CD4-positive, alpha-beta T cell (primary cell): ENCODE data around the gene UBA6. TPM values are rescaled to one million over a fixed set of nuclear protein-coding genes. Genes with fewer than 3 reads are reported as not detected.

Experiments
- ATAC-seq: fragments of 200-7000 bp; cut with Tn5 transposase; one replicate; pipeline ENCODE4 v1.10.0; 2022; ENCODE audit warnings: mild to moderate bottlenecking; ENCODE audit not compliant: poor library complexity
- CTCF ChIA-PET: fragments of 350-600 bp; sonication (Branson Sonifier 250); formaldehyde crosslinking; loops from one replicate; lab custom pipeline; 2021; ENCODE audit warnings: antibody characterized with exemption, inconsistent platforms; lab: Charles Lee
- POLR2A ChIA-PET: fragments of 350-600 bp; sonication (Branson Sonifier 250); formaldehyde crosslinking; loops from one replicate; lab custom pipeline; 2021; ENCODE audit warnings: antibody characterized with exemption, inconsistent platforms; lab: Charles Lee
- DNase-seq, 14 experiments: peaks; one replicate each; pipeline ENCODE4 v3.0.0-alpha.2; 2013 to 2020; ENCODE audit warnings: mixed read lengths in 2 of 14
- H3K27ac ChIP-seq, 2 donors: one replicate each; pipeline versions ENCODE4 v1.5.1 to v1.7.0; 2013; ENCODE audit warnings: low read length in 2 of 2, low read depth in 1 of 2, mild to moderate bottlenecking in 1 of 2
- H3K27me3 ChIP-seq, 2 experiments: 1 replicate in 1 of 2; 2 replicates in 1 of 2; pipeline versions ENCODE4 v1.6.1 to v1.7.0; 2013; ENCODE audit warnings: low read length in 2 of 2, control low read depth in 1 of 2, mild to moderate bottlenecking in 1 of 2, moderate library complexity in 1 of 2; ENCODE audit not compliant: insufficient read depth in 2 of 2, control insufficient read depth in 1 of 2
- H3K36me3 ChIP-seq: one replicate; pipeline ENCODE4 v1.6.1; 2013; ENCODE audit warnings: low read length, control low read depth; ENCODE audit not compliant: insufficient read depth
- H3K4me1 ChIP-seq: one replicate; pipeline ENCODE4 v1.6.1; 2013; ENCODE audit warnings: low read length, control low read depth; ENCODE audit not compliant: insufficient read depth
- H3K4me3 ChIP-seq: one replicate; pipeline ENCODE4 v1.5.1; 2013; ENCODE audit warnings: mild to moderate bottlenecking, low read length, moderate library complexity
- H3K9me3 ChIP-seq, 2 experiments: 1 replicate in 1 of 2; 2 replicates in 1 of 2; pipeline versions ENCODE4 v1.6.1 to v1.7.0; 2013; ENCODE audit warnings: low read length in 2 of 2, mild to moderate bottlenecking in 2 of 2, control low read depth in 1 of 2, moderate library complexity in 1 of 2; ENCODE audit not compliant: control insufficient read depth in 1 of 2, insufficient read depth in 1 of 2
- H3K27ac Mint-ChIP-seq: one replicate; pipeline ENCODE4 v1.8.0; 2020; ENCODE audit warnings: mixed read lengths
- H3K27me3 Mint-ChIP-seq: one replicate; pipeline ENCODE4 v1.8.0; 2021; ENCODE audit warnings: mixed read lengths
- H3K36me3 Mint-ChIP-seq: one replicate; pipeline ENCODE4 v1.8.0; 2021; ENCODE audit warnings: low read depth, mixed read lengths
- H3K4me1 Mint-ChIP-seq: one replicate; pipeline ENCODE4 v1.8.0; 2021; ENCODE audit warnings: low read depth, mixed read lengths
- H3K4me3 Mint-ChIP-seq: one replicate; pipeline ENCODE4 v1.8.0; 2020; ENCODE audit warnings: mild to moderate bottlenecking, mixed read lengths
- H3K9me3 Mint-ChIP-seq: one replicate; pipeline ENCODE4 v1.8.0; 2020; ENCODE audit warnings: mixed read lengths
- CTCF ChIP-seq: fragments of 200-600 bp; IDR thresholded peaks from one replicate; pipeline ENCODE4 v1.8.0; 2022; ENCODE audit warnings: antibody characterized with exemption, mild to moderate bottlenecking
- intact Hi-C, 2 experiments: fragments of 100-400 bp; cut with DNase I in 1 of 2; cut with micrococcal nuclease in 1 of 2; formaldehyde crosslinking; loops; one replicate each; pipeline versions ENCODE4 v1.15.1 to v1.9.0; 2023 to 2025; cut with DNase I, micrococcal nuclease
- total RNA-seq, 174 experiments: library from RNA in 2 of 174; stranded (reverse) in 2 of 174; gene quantifications; one replicate each; pipeline ENCODE4 v1.2.3 and lab custom pipeline; 2021 to 2026

UBA6 gene
- total RNA-seq, 2 experiments from 2014 or later = 33.4 to 45.5 TPM

- no peak for TF ChIP-seq CTCF
- Histone ChIP-seq H3K9me3 (peaks cover 0 to 6% of the 10 kb centered on the region in 2 experiments), H3K4me1 (no peaks in the 10 kb centered on the region), H3K27ac (no peak overlapping the region), H3K4me3 (no peak overlapping the region), H3K36me3 (peaks cover 10% of the 10 kb centered on the region), H3K27me3 (no peaks in the 10 kb centered on the region)
- ChIA-PET CTCF (interaction anchor here (0.6 to 1.2 kb wide), 2 partner anchors 9 to 26 kb away, joined by 3 read pairs; no protein-coding TSS in a partner anchor), POLR2A (no interaction called here)
- intact Hi-C loops = no loop called here
- DNase-seq (no peak), ATAC-seq (no peak)
- Mint-ChIP-seq H3K4me1 (no peaks in the 10 kb centered on the region), H3K9me3 (no peaks in the 10 kb centered on the region), H3K27me3 (no peaks in the 10 kb centered on the region), H3K27ac (no peak overlapping the region), H3K36me3 (peaks cover 28% of the 10 kb centered on the region), H3K4me3 (no peak overlapping the region)
Observed at GRCh38 chr4:67719953-67720617, 19.1 kb upstream of the UBA6 start.

- no peak for ATAC-seq
- H3K27ac Mint-ChIP-seq = no peak overlapping the region
Observed at GRCh38 chr4:67718848-67719247, 17.9 kb upstream of the UBA6 start.

GRCh38 chr4:67717586-67717985 is 16.6 kb upstream of the UBA6 start:
- no peak for TF ChIP-seq CTCF
- ChIA-PET CTCF (interaction anchor here (0.6 kb wide), 1 partner anchor 191 kb away, joined by 4 read pairs; no protein-coding TSS in a partner anchor), POLR2A (no interaction called here)
- intact Hi-C loops = no loop called here
- no peak for DNase-seq
- peaks cover 40% of the 10 kb centered on the region for H3K36me3 Mint-ChIP-seq
- H3K9me3 Mint-ChIP-seq = no peaks in the 10 kb centered on the region
- Histone ChIP-seq H3K27me3 (no peaks in the 10 kb centered on the region), H3K36me3 (peaks cover 13% of the 10 kb centered on the region), H3K4me3 (no peak overlapping the region), H3K9me3 (peaks cover 0 to 6% of the 10 kb centered on the region in 2 experiments), H3K27ac (no peak overlapping the region), H3K4me1 (peaks cover 2% of the 10 kb centered on the region)
- ATAC-seq = no peak
- H3K27me3 Mint-ChIP-seq = no peaks in the 10 kb centered on the region
- peaks cover under 1% of the 10 kb centered on the region for H3K4me1 Mint-ChIP-seq
- H3K27ac Mint-ChIP-seq = no peak overlapping the region
- no peak overlapping the region for H3K4me3 Mint-ChIP-seq

More at GRCh38 chr4:67718848-67719247, 17.9 kb upstream of the UBA6 start:
- ChIA-PET CTCF (no interaction called here), POLR2A (no interaction called here)
- Mint-ChIP-seq H3K36me3 (peaks cover 35% of the 10 kb centered on the region), H3K4me3 (no peak overlapping the region), H3K4me1 (no peaks in the 10 kb centered on the region), H3K9me3 (no peaks in the 10 kb centered on the region), H3K27me3 (no peaks in the 10 kb centered on the region)
- DNase-seq = no peak
- intact Hi-C loops = no loop called here
- no peak for TF ChIP-seq CTCF
- no peaks in the 10 kb centered on the region for H3K27me3 ChIP-seq
- no peaks in the 10 kb centered on the region for H3K4me1 ChIP-seq
- peaks cover 0 to 6% of the 10 kb centered on the region in 2 experiments for H3K9me3 ChIP-seq
- peaks cover 12% of the 10 kb centered on the region for H3K36me3 ChIP-seq
- H3K4me3 ChIP-seq = no peak overlapping the region
- H3K27ac ChIP-seq = no peak overlapping the region
